ENCODE measurements around the gene GADD45A. TPM values are rescaled to one million over a fixed set of nuclear protein-coding genes. Genes with fewer than 3 reads are reported as not detected.

GADD45A gene
- total and polyA plus RNA-seq, 2 donors (not counting 1 experiment from before 2014, with no cell fraction given): 41.7 to 133 TPM

DNA sequence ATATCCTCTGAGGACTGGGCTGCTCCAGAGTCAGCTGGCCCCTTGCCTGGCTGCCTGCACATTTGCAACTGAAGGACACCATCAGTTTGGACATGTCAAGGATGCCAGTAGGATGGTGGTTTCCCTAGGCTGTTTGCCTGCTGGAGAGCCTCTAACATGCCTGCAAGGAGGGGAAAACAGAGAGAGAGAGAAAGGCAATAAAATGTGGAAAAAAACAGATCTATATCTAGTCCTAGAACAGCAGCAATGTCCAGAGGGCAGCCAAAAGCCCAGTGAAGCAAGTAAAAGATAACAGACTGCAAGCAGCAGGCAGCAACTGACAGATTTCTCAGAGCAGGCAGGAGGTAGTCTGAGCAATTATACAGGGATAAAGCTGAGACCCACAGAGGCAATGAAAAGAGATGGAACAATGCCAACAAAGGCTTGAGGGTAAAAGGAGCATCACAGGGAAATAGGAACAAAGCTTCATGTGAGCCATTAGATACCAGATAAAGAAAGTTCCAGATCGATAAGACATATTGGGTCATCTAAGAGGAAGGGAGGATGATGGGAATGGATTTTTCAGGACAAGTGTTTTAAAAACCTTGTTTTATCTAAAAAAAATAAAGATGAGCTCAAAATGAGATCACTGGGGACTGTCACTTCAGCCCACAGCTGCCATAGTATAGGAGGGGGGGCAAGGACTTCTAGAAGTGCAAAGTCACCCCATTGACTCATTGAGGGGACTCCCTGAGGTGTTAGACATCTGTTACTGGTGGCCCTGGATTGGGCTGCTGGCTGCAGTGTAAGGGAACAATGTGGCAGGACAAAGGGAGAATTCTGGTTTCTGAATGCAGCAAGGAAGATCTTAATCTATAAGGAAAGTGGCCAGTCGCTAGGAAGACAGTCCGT is 38.6 kb upstream of the GADD45A start:
- Histone ChIP-seq H3K27me3 (ENCODE audit: control insufficient read depth, insufficient read depth, low read length) (no peaks in the 10 kb centered on the region), H3K9ac (ENCODE audit: insufficient read depth, low read length) (no peak overlapping the region), H3K9me3 (ENCODE audit: control insufficient read depth, insufficient read depth, low read depth, low read length) (no peaks in the 10 kb centered on the region), H3K79me2 (ENCODE audit: control insufficient read depth, insufficient read depth, low read length) (no peaks in the 10 kb centered on the region), H3K4me1 (ENCODE audit: control insufficient read depth, extremely low read depth, insufficient read depth, low read length) (peaks cover 13% of the 10 kb centered on the region), H3K4me2 (ENCODE audit: extremely low read depth, insufficient read depth, low read length) (no peak overlapping the region), H3K36me3 (ENCODE audit: control insufficient read depth, insufficient read depth, low read length) (no peaks in the 10 kb centered on the region), H3K4me3 (replicated peaks in 1 of 4; ENCODE audit: control extremely low read depth in 1 of 4, insufficient read depth in 1 of 4, low read depth in 3 of 4, low read length in 4 of 4) (no peak overlapping the region), H4K20me1 (ENCODE audit: control insufficient read depth, extremely low read depth, insufficient read depth, low read length) (no peaks in the 10 kb centered on the region), H2AFZ (ENCODE audit: low read length) (no peak overlapping the region), H3K27ac (ENCODE audit: insufficient read depth, low read length) (peak overlapping the region; percentile 9)
- TF ChIP-seq EZH2 (IDR thresholded peaks at IDR 0.05; ENCODE audit: low read length, missing control alignments): no peak
- TF ChIP-seq, protein P1, sequence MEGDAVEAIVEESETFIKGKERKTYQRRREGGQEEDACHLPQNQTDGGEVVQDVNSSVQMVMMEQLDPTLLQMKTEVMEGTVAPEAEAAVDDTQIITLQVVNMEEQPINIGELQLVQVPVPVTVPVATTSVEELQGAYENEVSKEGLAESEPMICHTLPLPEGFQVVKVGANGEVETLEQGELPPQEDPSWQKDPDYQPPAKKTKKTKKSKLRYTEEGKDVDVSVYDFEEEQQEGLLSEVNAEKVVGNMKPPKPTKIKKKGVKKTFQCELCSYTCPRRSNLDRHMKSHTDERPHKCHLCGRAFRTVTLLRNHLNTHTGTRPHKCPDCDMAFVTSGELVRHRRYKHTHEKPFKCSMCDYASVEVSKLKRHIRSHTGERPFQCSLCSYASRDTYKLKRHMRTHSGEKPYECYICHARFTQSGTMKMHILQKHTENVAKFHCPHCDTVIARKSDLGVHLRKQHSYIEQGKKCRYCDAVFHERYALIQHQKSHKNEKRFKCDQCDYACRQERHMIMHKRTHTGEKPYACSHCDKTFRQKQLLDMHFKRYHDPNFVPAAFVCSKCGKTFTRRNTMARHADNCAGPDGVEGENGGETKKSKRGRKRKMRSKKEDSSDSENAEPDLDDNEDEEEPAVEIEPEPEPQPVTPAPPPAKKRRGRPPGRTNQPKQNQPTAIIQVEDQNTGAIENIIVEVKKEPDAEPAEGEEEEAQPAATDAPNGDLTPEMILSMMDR (conservative IDR thresholded peaks at IDR 0.05 in 1 of 2, IDR thresholded peaks at IDR 0.05 in 1 of 2; ENCODE audit: low read depth in 1 of 2, low read length in 2 of 2): no peak
- DNase-seq (ENCODE audit: low read depth in 2 of 2): peak; percentile 26 to 64

DNA sequence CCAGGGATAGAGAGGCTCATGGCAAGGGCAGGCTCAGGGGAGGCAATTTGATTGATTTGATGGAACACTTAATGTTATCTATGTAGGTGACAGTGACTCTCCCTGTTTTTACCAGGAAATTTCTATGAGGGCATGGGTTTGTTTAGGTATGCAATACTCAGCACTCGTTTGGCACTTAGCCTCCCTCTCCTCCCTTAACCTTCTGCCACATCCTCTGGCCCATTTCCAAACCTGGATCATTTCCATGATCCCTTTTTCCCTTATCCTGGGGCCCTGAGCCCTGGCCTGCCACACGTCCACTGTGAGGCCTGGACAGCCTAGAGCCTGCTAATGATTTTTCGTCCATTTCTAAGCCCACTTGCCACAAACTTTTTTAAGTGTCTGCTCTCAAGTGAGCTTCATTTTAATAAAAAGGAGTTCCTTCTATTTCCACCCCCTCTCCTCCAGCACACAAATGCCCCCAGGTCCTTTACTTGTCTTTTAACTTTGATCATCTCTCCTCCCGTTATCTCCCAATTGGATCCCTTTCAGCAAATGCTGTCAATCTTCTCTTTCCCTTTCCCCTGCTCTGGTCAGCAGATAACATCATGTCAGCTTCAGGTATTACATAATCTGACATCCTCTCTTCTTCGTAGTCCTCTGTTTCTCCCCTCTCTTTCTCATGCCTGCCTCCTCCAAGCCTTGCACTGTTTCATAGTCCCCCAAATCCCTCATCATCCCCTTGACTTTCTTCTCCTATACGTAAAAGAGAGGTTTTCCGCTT is 37.8 kb upstream of the GADD45A start:
- no peak overlapping the region for H2AFZ ChIP-seq (ENCODE audit: low read length)
- DNase-seq (ENCODE audit: low read depth in 2 of 2): peak; percentile 47 to 52

More for the DNA sequence above, 37.8 kb upstream of the GADD45A start:
- Histone ChIP-seq H3K4me1 (ENCODE audit: control insufficient read depth, extremely low read depth, insufficient read depth, low read length) (peaks cover 13% of the 10 kb centered on the region), H4K20me1 (ENCODE audit: control insufficient read depth, extremely low read depth, insufficient read depth, low read length) (no peaks in the 10 kb centered on the region), H3K79me2 (ENCODE audit: control insufficient read depth, insufficient read depth, low read length) (no peaks in the 10 kb centered on the region), H3K27ac (ENCODE audit: insufficient read depth, low read length) (no peak overlapping the region), H3K9me3 (ENCODE audit: control insufficient read depth, insufficient read depth, low read depth, low read length) (no peaks in the 10 kb centered on the region), H3K4me3 (replicated peaks in 1 of 4; ENCODE audit: control extremely low read depth in 1 of 4, insufficient read depth in 1 of 4, low read depth in 3 of 4, low read length in 4 of 4) (no peak overlapping the region), H3K27me3 (ENCODE audit: control insufficient read depth, insufficient read depth, low read length) (no peaks in the 10 kb centered on the region), H3K4me2 (ENCODE audit: extremely low read depth, insufficient read depth, low read length) (no peak overlapping the region), H3K9ac (ENCODE audit: insufficient read depth, low read length) (no peak overlapping the region), H3K36me3 (ENCODE audit: control insufficient read depth, insufficient read depth, low read length) (no peaks in the 10 kb centered on the region)
- no peak for TF ChIP-seq EZH2 (IDR thresholded peaks at IDR 0.05; ENCODE audit: low read length, missing control alignments)
- TF ChIP-seq, protein P1 (conservative IDR thresholded peaks at IDR 0.05 in 1 of 2, IDR thresholded peaks at IDR 0.05 in 1 of 2; ENCODE audit: low read depth in 1 of 2, low read length in 2 of 2): no peak

Measured in fibroblast of lung (primary cell).